Type B pancreatic cell (in vitro differentiated cells): ENCODE data around the gene MTLN. TPM values are rescaled to one million over a fixed set of nuclear protein-coding genes. Genes with fewer than 3 reads are reported as not detected.
"Not testable (repeated sequence)": the region's sequence is repeated elsewhere in the genome, so short reads cannot be mapped to it uniquely, and the experiment has no call there.

Source experiments
- DNase-seq: peaks from one replicate; pipeline ENCODE4 v3.0.0; 2021; ENCODE audit warnings: mixed read lengths; ENCODE audit not compliant: unreplicated experiment; ENCODE audit errors: extremely low spot score
- H3K27ac Mint-ChIP-seq: 2 replicates; pipeline ENCODE4 v1.8.0; 2021; ENCODE audit warnings: mild to moderate bottlenecking, mixed read lengths
- H3K27me3 Mint-ChIP-seq: 2 replicates; pipeline ENCODE4 v1.8.0; 2021; ENCODE audit warnings: mixed read lengths
- H3K36me3 Mint-ChIP-seq: 2 replicates; pipeline ENCODE4 v1.8.0; 2021; ENCODE audit warnings: mixed read lengths
- H3K4me1 Mint-ChIP-seq: one replicate; pipeline ENCODE4 v1.8.0; 2021; ENCODE audit warnings: mixed read lengths; ENCODE audit not compliant: unreplicated experiment
- H3K4me3 Mint-ChIP-seq: 2 replicates; pipeline ENCODE4 v1.8.0; 2021; ENCODE audit warnings: mild to moderate bottlenecking, mixed read lengths
- H3K9me3 Mint-ChIP-seq: 2 replicates; pipeline ENCODE4 v1.8.0; 2021; ENCODE audit warnings: mixed read lengths
- total RNA-seq: library from RNA; stranded (reverse); gene quantifications from 2 replicates; pipeline ENCODE4 v1.2.1, GENCODE V29; 2021; ENCODE audit warnings: low replicate concordance
- TF ChIP-seq, protein P1 (sequence below): fragments of 200-600 bp; sonication (generic); conservative IDR thresholded peaks from 2 replicates; pipeline ENCODE4 v1.5.0; 2021; ENCODE audit warnings: antibody characterized with exemption, mild to moderate bottlenecking

MTLN gene
- total RNA-seq, 1 donor from 2014 or later = 18.4 TPM

DNA sequence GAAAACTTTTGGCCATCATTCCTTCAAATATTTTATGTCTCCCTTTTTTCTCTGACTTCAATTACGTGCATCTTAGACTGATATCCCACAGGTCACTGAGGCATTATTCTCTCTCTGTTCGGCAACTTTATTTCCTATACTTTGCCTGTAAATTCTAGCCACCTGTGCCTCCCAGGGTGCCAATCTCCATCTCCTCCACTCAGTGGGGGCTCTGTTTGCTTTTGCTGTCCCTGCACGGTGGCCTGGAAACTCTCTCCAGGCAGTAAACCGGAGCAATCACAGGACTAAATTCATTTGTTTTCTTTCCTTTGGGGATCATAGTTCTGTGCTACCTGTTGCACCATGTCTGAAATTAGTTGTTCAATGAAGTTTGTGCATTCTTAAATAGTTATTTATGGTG, 9.6 kb upstream of the MTLN start:
- TF ChIP-seq, protein P1, sequence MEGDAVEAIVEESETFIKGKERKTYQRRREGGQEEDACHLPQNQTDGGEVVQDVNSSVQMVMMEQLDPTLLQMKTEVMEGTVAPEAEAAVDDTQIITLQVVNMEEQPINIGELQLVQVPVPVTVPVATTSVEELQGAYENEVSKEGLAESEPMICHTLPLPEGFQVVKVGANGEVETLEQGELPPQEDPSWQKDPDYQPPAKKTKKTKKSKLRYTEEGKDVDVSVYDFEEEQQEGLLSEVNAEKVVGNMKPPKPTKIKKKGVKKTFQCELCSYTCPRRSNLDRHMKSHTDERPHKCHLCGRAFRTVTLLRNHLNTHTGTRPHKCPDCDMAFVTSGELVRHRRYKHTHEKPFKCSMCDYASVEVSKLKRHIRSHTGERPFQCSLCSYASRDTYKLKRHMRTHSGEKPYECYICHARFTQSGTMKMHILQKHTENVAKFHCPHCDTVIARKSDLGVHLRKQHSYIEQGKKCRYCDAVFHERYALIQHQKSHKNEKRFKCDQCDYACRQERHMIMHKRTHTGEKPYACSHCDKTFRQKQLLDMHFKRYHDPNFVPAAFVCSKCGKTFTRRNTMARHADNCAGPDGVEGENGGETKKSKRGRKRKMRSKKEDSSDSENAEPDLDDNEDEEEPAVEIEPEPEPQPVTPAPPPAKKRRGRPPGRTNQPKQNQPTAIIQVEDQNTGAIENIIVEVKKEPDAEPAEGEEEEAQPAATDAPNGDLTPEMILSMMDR = no peak
- Mint-ChIP-seq H3K4me1 (no peaks in the 10 kb centered on the region), H3K27me3 (peaks cover 68% of the 10 kb centered on the region), H3K4me3 (no peak overlapping the region), H3K9me3 (no peaks in the 10 kb centered on the region), H3K27ac (no peak overlapping the region), H3K36me3 (no peaks in the 10 kb centered on the region)
- DNase-seq = no peak

DNA sequence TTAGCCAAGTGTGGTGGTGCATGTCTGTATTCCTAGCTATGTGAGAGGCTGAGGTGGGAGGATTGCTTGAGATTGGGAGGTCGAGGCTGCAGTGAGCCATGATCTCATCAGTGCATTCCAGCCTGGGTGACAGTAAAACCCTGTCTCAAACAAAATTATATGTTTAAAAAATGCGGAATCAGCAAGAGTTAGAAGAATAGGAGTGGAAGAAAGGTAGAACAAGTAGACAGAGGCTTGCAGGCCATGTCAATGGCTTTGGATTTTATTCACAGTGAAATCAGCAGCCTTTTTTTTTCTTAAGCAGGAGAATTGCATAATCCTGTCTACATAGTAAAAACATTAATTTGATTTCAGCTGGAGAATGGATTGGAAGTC, 7.8 kb upstream of the MTLN start:
- TF ChIP-seq, protein P1 = no peak

DNA sequence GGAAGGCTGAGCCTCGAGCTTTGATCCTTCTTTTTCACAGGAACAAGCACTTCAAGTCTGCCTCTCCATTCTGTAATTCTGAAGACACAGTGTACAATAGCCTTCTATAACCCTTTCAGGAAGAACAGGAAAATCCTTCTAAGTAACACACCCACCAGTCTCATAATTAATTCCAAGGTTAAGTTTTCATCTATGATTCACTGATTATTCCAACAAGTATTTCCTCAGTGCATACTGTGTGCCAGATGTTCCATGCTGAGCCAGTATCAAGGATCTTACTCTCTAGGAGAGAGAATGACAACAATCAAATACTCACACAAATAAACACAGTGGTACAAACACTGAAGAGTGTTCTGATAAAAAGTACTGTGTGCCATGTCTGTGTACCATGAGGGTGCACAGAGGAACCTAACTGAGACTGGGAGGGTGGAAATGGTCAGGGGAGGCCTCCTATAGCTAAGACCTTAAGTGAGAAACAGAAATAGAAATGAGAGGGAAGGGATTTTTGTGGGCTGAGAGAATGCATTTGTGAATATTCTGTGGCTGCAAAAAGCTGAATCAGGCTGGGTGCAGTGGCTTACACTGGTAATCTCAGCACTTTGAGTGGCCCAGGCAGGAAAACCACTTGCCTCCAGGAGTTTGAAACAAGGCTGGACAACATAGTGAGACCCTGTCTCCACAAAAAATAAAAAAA, 7.3 kb upstream of the MTLN start:
- H3K27ac Mint-ChIP-seq = no peak overlapping the region

More for the DNA sequence above, 7.8 kb upstream of the MTLN start:
- Mint-ChIP-seq H3K36me3 (no peaks in the 10 kb centered on the region), H3K4me1 (no peaks in the 10 kb centered on the region), H3K4me3 (no peak overlapping the region), H3K27ac (no peak overlapping the region), H3K9me3 (no peaks in the 10 kb centered on the region), H3K27me3 (peaks cover 71% of the 10 kb centered on the region)
- DNase-seq = no peak

DNA sequence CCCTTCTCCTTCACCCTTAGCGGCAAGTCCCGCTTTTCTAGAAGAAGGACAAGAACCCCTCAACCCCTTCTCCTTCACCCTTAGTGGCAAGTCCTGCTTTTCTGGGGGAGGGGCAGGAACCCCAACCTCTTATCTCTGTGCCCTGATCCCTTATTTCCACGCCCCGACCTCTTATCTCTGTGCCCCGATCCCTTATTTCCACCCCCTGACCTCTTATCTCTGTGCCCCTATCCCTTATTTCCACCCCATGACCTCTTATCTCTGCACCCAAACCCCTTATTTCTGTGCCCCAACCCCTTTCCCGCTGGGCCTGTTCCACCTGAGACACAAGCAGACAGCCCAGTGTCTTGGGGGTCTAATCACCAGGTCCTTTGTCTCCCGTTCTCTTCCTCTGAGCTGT, 6.5 kb upstream of the MTLN start:
- not testable (repeated sequence) for H3K4me1 Mint-ChIP-seq, DNase-seq, H3K9me3 Mint-ChIP-seq, H3K27ac Mint-ChIP-seq, H3K4me3 Mint-ChIP-seq, H3K36me3 Mint-ChIP-seq
- peaks cover 69% of the 10 kb centered on the region for H3K27me3 Mint-ChIP-seq

More for the DNA sequence above, 7.3 kb upstream of the MTLN start:
- no peaks in the 10 kb centered on the region for H3K9me3 Mint-ChIP-seq
- peaks cover 70% of the 10 kb centered on the region for H3K27me3 Mint-ChIP-seq
- TF ChIP-seq, protein P1 = no peak
- H3K4me1 Mint-ChIP-seq = no peaks in the 10 kb centered on the region
- H3K36me3 Mint-ChIP-seq = no peaks in the 10 kb centered on the region
- no peak for DNase-seq
- H3K4me3 Mint-ChIP-seq = no peak overlapping the region

DNA sequence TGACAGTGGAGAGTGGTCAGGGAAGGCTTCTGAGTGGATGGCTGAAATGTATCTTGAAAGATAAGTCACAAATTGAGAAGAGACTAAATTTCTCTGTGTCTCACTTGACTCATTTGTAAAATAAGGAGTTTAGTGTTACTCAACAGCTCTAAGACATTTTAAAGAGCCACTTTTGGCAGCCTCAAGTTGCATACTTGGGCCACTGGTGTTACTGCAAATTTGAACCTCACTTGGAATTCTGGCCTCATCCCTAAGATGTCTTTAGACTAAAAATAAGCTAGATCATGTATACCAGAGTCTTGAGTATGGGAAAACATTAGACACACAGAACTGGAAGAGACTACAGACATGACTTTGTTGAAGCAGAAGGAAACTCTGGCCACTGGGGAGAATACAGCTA, 4.5 kb upstream of the MTLN start:
- H3K36me3 Mint-ChIP-seq = no peaks in the 10 kb centered on the region
- no peaks in the 10 kb centered on the region for H3K4me1 Mint-ChIP-seq
- DNase-seq = no peak
- H3K4me3 Mint-ChIP-seq = no peak overlapping the region
- no peaks in the 10 kb centered on the region for H3K9me3 Mint-ChIP-seq
- no peak overlapping the region for H3K27ac Mint-ChIP-seq
- H3K27me3 Mint-ChIP-seq = peaks cover 57% of the 10 kb centered on the region
- TF ChIP-seq, protein P1 = no peak

DNA sequence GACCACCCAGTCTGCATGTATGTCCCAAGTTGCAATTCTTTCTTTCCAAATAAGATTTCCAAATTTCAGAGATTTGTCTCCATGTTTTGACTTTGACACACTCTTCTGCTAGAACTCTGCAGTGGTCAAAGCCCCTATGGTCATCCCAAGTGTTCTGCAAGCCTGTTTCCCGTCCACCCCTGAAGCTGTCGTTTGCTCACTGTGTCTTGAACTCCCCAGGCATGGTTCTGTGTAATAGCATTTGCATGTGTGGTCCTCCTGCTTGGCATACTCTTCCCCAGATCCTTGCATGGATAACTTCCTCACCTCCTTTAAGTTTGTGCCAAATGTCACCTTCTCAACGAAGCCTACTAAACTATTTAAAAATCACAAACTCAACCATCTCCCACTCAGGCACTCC, 3.9 kb upstream of the MTLN start:
- TF ChIP-seq, protein P1 = no peak
- H3K4me3 Mint-ChIP-seq = no peak overlapping the region
- H3K9me3 Mint-ChIP-seq = no peaks in the 10 kb centered on the region
- no peak overlapping the region for H3K27ac Mint-ChIP-seq
- peaks cover 4% of the 10 kb centered on the region for H3K4me1 Mint-ChIP-seq
- no peak for DNase-seq
- H3K36me3 Mint-ChIP-seq = no peaks in the 10 kb centered on the region
- peaks cover 51% of the 10 kb centered on the region for H3K27me3 Mint-ChIP-seq
